Type B pancreatic cell (in vitro differentiated cells): ENCODE data around the gene ATG16L1. TPM values are rescaled to one million over a fixed set of nuclear protein-coding genes. Genes with fewer than 3 reads are reported as not detected.

ENCODE experiments used
- DNase-seq: peaks from one replicate; pipeline ENCODE4 v3.0.0; 2021; ENCODE audit warnings: mixed read lengths; ENCODE audit not compliant: unreplicated experiment; ENCODE audit errors: extremely low spot score
- H3K27ac Mint-ChIP-seq: 2 replicates; pipeline ENCODE4 v1.8.0; 2021; ENCODE audit warnings: mild to moderate bottlenecking, mixed read lengths
- H3K27me3 Mint-ChIP-seq: 2 replicates; pipeline ENCODE4 v1.8.0; 2021; ENCODE audit warnings: mixed read lengths
- H3K36me3 Mint-ChIP-seq: 2 replicates; pipeline ENCODE4 v1.8.0; 2021; ENCODE audit warnings: mixed read lengths
- H3K4me1 Mint-ChIP-seq: one replicate; pipeline ENCODE4 v1.8.0; 2021; ENCODE audit warnings: mixed read lengths; ENCODE audit not compliant: unreplicated experiment
- H3K4me3 Mint-ChIP-seq: 2 replicates; pipeline ENCODE4 v1.8.0; 2021; ENCODE audit warnings: mild to moderate bottlenecking, mixed read lengths
- H3K9me3 Mint-ChIP-seq: 2 replicates; pipeline ENCODE4 v1.8.0; 2021; ENCODE audit warnings: mixed read lengths
- CTCF ChIP-seq: fragments of 200-600 bp; sonication (generic); conservative IDR thresholded peaks from 2 replicates; pipeline ENCODE4 v1.5.0; 2021; ENCODE audit warnings: antibody characterized with exemption, mild to moderate bottlenecking
- total RNA-seq: library from RNA; stranded (reverse); gene quantifications from 2 replicates; pipeline ENCODE4 v1.2.1, GENCODE V29; 2021; ENCODE audit warnings: low replicate concordance

Gene ATG16L1
- total RNA-seq, 1 donor from 2014 or later: 50.3 TPM

GRCh38 chr2:233209117-233209532 lies 42.3 kb upstream of the ATG16L1 start:
- Mint-ChIP-seq H3K4me3 (no peak overlapping the region), H3K27ac (no peak overlapping the region), H3K36me3 (peaks cover 3% of the 10 kb centered on the region), H3K27me3 (peaks cover 4% of the 10 kb centered on the region), H3K9me3 (no peaks in the 10 kb centered on the region), H3K4me1 (peaks cover 10% of the 10 kb centered on the region)
- no peak for DNase-seq
- TF ChIP-seq CTCF: no peak

- Mint-ChIP-seq H3K27ac (peak overlapping the region; percentile 63), H3K4me3 (peak overlapping the region; percentile 34), H3K9me3 (no peaks in the 10 kb centered on the region), H3K27me3 (peaks cover 4% of the 10 kb centered on the region), H3K36me3 (peaks cover 3% of the 10 kb centered on the region), H3K4me1 (peaks cover 10% of the 10 kb centered on the region)
- DNase-seq: no peak
- TF ChIP-seq CTCF: no peak
Observed at GRCh38 chr2:233209533-233210171, 41.8 kb upstream of the ATG16L1 start.

GRCh38 chr2:233210281-233210680 lies 41.2 kb upstream of the ATG16L1 start:
- Mint-ChIP-seq H3K4me1 (peaks cover 10% of the 10 kb centered on the region), H3K36me3 (peaks cover 3% of the 10 kb centered on the region), H3K9me3 (no peaks in the 10 kb centered on the region), H3K27ac (no peak overlapping the region), H3K4me3 (no peak overlapping the region), H3K27me3 (peaks cover 4% of the 10 kb centered on the region)
- no peak for TF ChIP-seq CTCF
- no peak for DNase-seq

- H3K4me1 Mint-ChIP-seq: peaks cover 10% of the 10 kb centered on the region
- no peak overlapping the region for H3K27ac Mint-ChIP-seq
- DNase-seq: no peak
- peaks cover 4% of the 10 kb centered on the region for H3K27me3 Mint-ChIP-seq
- H3K9me3 Mint-ChIP-seq: no peaks in the 10 kb centered on the region
- TF ChIP-seq CTCF: no peak
- peaks cover 3% of the 10 kb centered on the region for H3K36me3 Mint-ChIP-seq
- H3K4me3 Mint-ChIP-seq: no peak overlapping the region
Observed at GRCh38 chr2:233210843-233211547, 40.5 kb upstream of the ATG16L1 start.

GRCh38 chr2:233211548-233211895 lies 40.0 kb upstream of the ATG16L1 start:
- no peak overlapping the region for H3K4me3 Mint-ChIP-seq
- H3K9me3 Mint-ChIP-seq: no peaks in the 10 kb centered on the region
- no peak for TF ChIP-seq CTCF
- H3K27me3 Mint-ChIP-seq: peaks cover 4% of the 10 kb centered on the region
- DNase-seq: no peak
- peaks cover 3% of the 10 kb centered on the region for H3K36me3 Mint-ChIP-seq
- no peak overlapping the region for H3K27ac Mint-ChIP-seq
- peaks cover 10% of the 10 kb centered on the region for H3K4me1 Mint-ChIP-seq
